ENCODE measurements around the gene AMBRA1.

The AMBRA1 gene

GRCh38 chr11:46471943-46472661 lies 121.7 kb downstream of the AMBRA1 start:
- Histone ChIP-seq H3K36me3 (ENCODE audit: control insufficient read depth, insufficient read depth, low read length) (no peaks in the 10 kb centered on the region), H3K4me3 (replicated peaks; ENCODE audit: low read depth, low read length) (no peak overlapping the region), H3K27me3 (replicated peaks; ENCODE audit: control insufficient read depth, insufficient read depth, low read length) (no peaks in the 10 kb centered on the region)
- no peak for DNase-seq (ENCODE audit: extremely low read depth, insufficient read length)
- TF ChIP-seq CTCF (IDR thresholded peaks at IDR 0.05; ENCODE audit: insufficient read depth, low read length, poor library complexity, severe bottlenecking): no peak

GRCh38 chr11:46469926-46470325 lies 123.9 kb downstream of the AMBRA1 start:
- no peak for DNase-seq (ENCODE audit: extremely low read depth, insufficient read length)
- TF ChIP-seq CTCF (IDR thresholded peaks at IDR 0.05; ENCODE audit: insufficient read depth, low read length, poor library complexity, severe bottlenecking): no peak
- H3K36me3 ChIP-seq (ENCODE audit: control insufficient read depth, insufficient read depth, low read length): no peaks in the 10 kb centered on the region
- no peak overlapping the region for H3K4me3 ChIP-seq (replicated peaks; ENCODE audit: low read depth, low read length)
- no peaks in the 10 kb centered on the region for H3K27me3 ChIP-seq (replicated peaks; ENCODE audit: control insufficient read depth, insufficient read depth, low read length)

- H3K27me3 ChIP-seq (replicated peaks; ENCODE audit: control insufficient read depth, insufficient read depth, low read length): no peaks in the 10 kb centered on the region
- H3K4me3 ChIP-seq (replicated peaks; ENCODE audit: low read depth, low read length): no peak overlapping the region
- no peak for TF ChIP-seq CTCF (IDR thresholded peaks at IDR 0.05; ENCODE audit: insufficient read depth, low read length, poor library complexity, severe bottlenecking)
- DNase-seq (ENCODE audit: extremely low read depth, insufficient read length): no peak
- no peaks in the 10 kb centered on the region for H3K36me3 ChIP-seq (ENCODE audit: control insufficient read depth, insufficient read depth, low read length)
These were observed 128.1 kb downstream of the AMBRA1 start for GRCh38 chr11:46465683-46466082.

GRCh38 chr11:46463701-46464421 lies 130.0 kb downstream of the AMBRA1 start:
- TF ChIP-seq CTCF (IDR thresholded peaks at IDR 0.05; ENCODE audit: insufficient read depth, low read length, poor library complexity, severe bottlenecking): no peak
- Histone ChIP-seq H3K4me3 (replicated peaks; ENCODE audit: low read depth, low read length) (no peak overlapping the region), H3K27me3 (replicated peaks; ENCODE audit: control insufficient read depth, insufficient read depth, low read length) (no peaks in the 10 kb centered on the region), H3K36me3 (ENCODE audit: control insufficient read depth, insufficient read depth, low read length) (no peaks in the 10 kb centered on the region)
- no peak for DNase-seq (ENCODE audit: extremely low read depth, insufficient read length)

GRCh38 chr11:46461461-46461927 lies 132.3 kb downstream of the AMBRA1 start:
- DNase-seq (ENCODE audit: extremely low read depth, insufficient read length): no peak
- no peak for TF ChIP-seq CTCF (IDR thresholded peaks at IDR 0.05; ENCODE audit: insufficient read depth, low read length, poor library complexity, severe bottlenecking)
- no peak overlapping the region for H3K4me3 ChIP-seq (replicated peaks; ENCODE audit: low read depth, low read length)
- H3K36me3 ChIP-seq (ENCODE audit: control insufficient read depth, insufficient read depth, low read length): no peaks in the 10 kb centered on the region
- no peaks in the 10 kb centered on the region for H3K27me3 ChIP-seq (replicated peaks; ENCODE audit: control insufficient read depth, insufficient read depth, low read length)

All from GM06990 (cell line).